ENCODE data around the gene C1orf226. TPM values are rescaled to one million over a fixed set of nuclear protein-coding genes. Genes with fewer than 3 reads are reported as not detected.
"Not testable (repeated sequence)": the region's sequence is repeated elsewhere in the genome, so short reads cannot be mapped to it uniquely, and the experiment has no call there.

The C1orf226 gene
- total RNA-seq, 1 donor, result not detected

DNA sequence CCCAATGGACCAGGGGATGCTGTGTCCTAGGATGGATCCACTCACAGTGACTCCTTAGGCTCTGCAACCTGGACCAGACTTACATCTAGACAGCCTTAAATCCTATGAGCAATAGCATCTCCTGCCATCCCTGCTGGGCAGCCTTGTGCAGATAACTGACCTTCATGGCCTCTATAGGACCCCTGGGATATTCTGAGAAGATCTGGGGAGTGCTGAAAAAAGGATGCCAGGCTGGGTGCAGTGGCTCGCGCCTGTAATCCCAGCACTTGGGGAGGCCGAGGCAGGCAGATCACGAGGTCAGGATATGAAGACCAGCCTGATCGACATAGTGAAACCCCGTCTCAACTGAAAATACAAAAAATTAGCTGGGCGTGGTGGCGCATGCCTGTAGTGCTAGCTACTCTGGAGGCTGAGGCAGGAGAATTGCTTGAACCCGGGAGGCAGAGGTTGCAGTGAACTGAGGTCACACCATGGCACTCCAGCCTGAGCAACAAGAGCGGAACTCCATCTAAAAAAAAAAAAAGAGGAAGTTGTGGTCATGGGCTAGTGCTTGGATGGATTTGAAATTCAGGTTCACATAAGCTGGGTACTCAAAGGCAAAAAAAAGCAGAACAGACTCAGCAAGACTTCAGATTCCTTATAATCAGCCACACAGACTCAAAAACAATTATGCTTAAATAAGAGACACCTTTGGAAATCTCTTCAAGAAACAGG is 41.3 kb downstream of the C1orf226 start:
- Histone ChIP-seq H3K4me1 (ENCODE audit: insufficient read depth, low read length) (peaks cover 39% of the 10 kb centered on the region), H3K4me3 (ENCODE audit: low read length) (no peak overlapping the region), H3K9me3 (ENCODE audit: low read depth, low read length) (no peaks in the 10 kb centered on the region), H3K27me3 (ENCODE audit: insufficient read depth, low read length) (no peaks in the 10 kb centered on the region)

DNA sequence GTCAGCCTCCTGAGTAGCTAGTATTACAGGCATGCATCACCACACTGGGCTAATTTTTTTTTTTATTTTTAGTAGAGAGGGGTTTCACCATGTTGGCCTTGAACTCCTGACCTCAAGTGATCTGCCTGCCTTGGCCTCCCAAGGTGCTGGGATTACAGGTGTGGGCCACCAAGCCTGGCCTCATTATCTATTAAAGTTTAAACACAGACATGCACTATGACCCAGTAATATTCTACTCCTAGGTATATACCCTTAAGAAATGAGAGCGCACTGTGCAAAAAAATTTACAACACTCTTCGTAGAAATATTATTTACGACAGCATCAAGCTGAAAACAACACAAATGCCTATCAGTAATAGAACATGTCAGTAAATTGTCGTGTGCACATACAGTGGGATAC is 49.1 kb downstream of the C1orf226 start:
- H3K9me3 ChIP-seq (ENCODE audit: low read depth, low read length), result no peaks in the 10 kb centered on the region
- H3K4me1 ChIP-seq (ENCODE audit: insufficient read depth, low read length), result no peaks in the 10 kb centered on the region
- no peak overlapping the region for H3K4me3 ChIP-seq (ENCODE audit: low read length)
- no peaks in the 10 kb centered on the region for H3K27me3 ChIP-seq (ENCODE audit: insufficient read depth, low read length)

DNA sequence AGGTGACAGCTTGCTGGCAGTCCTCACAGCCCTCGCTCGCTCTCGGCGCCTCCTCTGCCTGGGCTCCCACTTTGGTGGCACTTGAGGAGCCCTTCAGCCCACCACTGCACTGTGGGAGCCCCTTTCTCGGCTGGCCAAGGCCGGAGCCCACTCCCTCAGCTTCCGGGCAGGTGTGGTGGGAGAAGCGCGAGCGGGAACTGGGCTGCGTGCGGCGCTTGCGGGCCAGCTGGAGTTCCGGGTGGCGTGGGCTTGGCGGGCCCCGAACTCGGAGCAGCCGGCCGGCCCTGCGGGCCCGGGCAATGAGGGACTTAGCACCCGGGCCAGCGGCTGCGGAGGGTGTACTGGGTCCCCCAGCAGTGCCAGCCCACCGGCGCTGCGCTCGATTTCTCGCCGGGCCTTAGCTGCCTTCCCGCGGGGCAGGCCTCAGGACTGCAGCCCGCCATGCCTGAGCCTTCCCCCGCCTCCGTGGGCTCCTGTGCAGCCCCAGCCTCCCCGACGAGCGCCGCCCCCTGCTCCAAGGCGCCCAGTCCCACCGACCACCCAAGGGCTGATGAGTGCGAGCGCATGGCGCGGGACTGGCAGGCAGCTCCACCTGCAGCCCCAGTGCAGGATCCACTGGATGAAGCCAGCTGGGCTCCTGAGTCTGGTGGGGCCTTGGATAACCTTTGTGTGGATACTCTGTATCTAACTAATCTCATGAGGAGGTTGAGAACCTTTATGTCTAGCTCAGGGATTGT is 51.6 kb downstream of the C1orf226 start:
- not testable (repeated sequence) for H3K27me3 ChIP-seq (ENCODE audit: insufficient read depth, low read length); H3K4me1 ChIP-seq (ENCODE audit: insufficient read depth, low read length); H3K9me3 ChIP-seq (ENCODE audit: low read depth, low read length); H3K4me3 ChIP-seq (ENCODE audit: low read length)

Other genes with a start within 250 kb of the C1orf226 start
- gene SPATA46, start 4.9 kb upstream of the C1orf226 start, total RNA-seq, result not detected
- 14.0 TPM for gene SH2D1B, start 30.4 kb downstream of the C1orf226 start, total RNA-seq
- gene UHMK1, start 116.1 kb downstream of the C1orf226 start, total RNA-seq, result 93.1 TPM
- 40.2 TPM for gene UAP1, start 180.0 kb downstream of the C1orf226 start, total RNA-seq

All from mononuclear cell (primary cell).